Naive thymus-derived CD8-positive, alpha-beta T cell (primary cell): ENCODE results near the gene OR1Q1. TPM values are rescaled to one million over a fixed set of nuclear protein-coding genes. Genes with fewer than 3 reads are reported as not detected.
"Not testable (repeated sequence)": the region's sequence is repeated elsewhere in the genome, so short reads cannot be mapped to it uniquely, and the experiment has no call there.

Experiments
- ATAC-seq, 2 donors: fragments of 150-1000 bp; cut with Tn5 transposase in 1 of 2; sonication (Bioruptor Pico), chemical (Tn5 transposase) in 1 of 2; 1 replicate in 1 of 2; 2 replicates in 1 of 2; pipeline ENCODE4 v1.10.0; 2021; ENCODE audit warnings: mild to moderate bottlenecking in 2 of 2, moderate library complexity in 2 of 2
- POLR2A ChIA-PET: fragments of 350-600 bp; sonication (Branson Sonifier 250); formaldehyde crosslinking; loops from one replicate; lab custom pipeline; 2021; ENCODE audit warnings: antibody characterized with exemption; lab: Charles Lee
- DNase-seq, 10 donors: peaks; one replicate each; pipeline versions ENCODE4 v3.0.0 to v3.0.0-alpha.2; 2020 to 2022
- H3K27ac Mint-ChIP-seq, 10 donors: one replicate each; pipeline ENCODE4 v1.8.0; 2020 to 2022; ENCODE audit warnings: mild to moderate bottlenecking in 10 of 10, mixed read lengths in 10 of 10, moderate library complexity in 4 of 10, inconsistent platforms in 1 of 10
- H3K27me3 Mint-ChIP-seq, 5 donors: one replicate each; pipeline ENCODE4 v1.8.0; 2021 to 2022; ENCODE audit warnings: mixed read lengths in 5 of 5
- H3K36me3 Mint-ChIP-seq, 3 donors: one replicate each; pipeline ENCODE4 v1.8.0; 2020 to 2022; ENCODE audit warnings: mixed read lengths in 3 of 3, mild to moderate bottlenecking in 2 of 3, inconsistent platforms in 1 of 3
- H3K4me1 Mint-ChIP-seq, 4 donors: one replicate each; pipeline ENCODE4 v1.8.0; 2021 to 2022; ENCODE audit warnings: mixed read lengths in 4 of 4
- H3K4me3 Mint-ChIP-seq, 10 donors: one replicate each; pipeline ENCODE4 v1.8.0; 2020 to 2022; ENCODE audit warnings: mild to moderate bottlenecking in 10 of 10, mixed read lengths in 10 of 10, moderate library complexity in 6 of 10, inconsistent platforms in 1 of 10
- H3K9me3 Mint-ChIP-seq, 9 donors: one replicate each; pipeline ENCODE4 v1.8.0; 2020 to 2022; ENCODE audit warnings: mixed read lengths in 9 of 9, mild to moderate bottlenecking in 3 of 9, inconsistent platforms in 1 of 9, moderate library complexity in 1 of 9
- polyA plus RNA-seq, 3 donors: library from polyadenylated mRNA; unstranded; fragments of 300-500 nt; fragmentation: Illumina TruSeq; gene quantifications; one replicate each; pipeline ENCODE4 v1.2.3, GENCODE V29; 2021
- total RNA-seq, 8 experiments: library from RNA in 2 of 8; stranded (reverse) in 2 of 8; gene quantifications; one replicate each; pipeline ENCODE4 v1.2.3 and lab custom pipeline; 2021 to 2026

Gene OR1Q1, protein sequence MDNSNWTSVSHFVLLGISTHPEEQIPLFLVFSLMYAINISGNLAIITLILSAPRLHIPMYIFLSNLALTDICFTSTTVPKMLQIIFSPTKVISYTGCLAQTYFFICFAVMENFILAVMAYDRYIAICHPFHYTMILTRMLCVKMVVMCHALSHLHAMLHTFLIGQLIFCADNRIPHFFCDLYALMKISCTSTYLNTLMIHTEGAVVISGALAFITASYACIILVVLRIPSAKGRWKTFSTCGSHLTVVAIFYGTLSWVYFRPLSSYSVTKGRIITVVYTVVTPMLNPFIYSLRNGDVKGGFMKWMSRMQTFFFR
- total RNA-seq (1 to 10 TPM; 1.1 to 1.5 TPM), polyA plus RNA-seq (not detected), total RNA-seq (lab: John Stamatoyannopoulos, UW) (0 reads per million in 6 experiments)

DNA sequence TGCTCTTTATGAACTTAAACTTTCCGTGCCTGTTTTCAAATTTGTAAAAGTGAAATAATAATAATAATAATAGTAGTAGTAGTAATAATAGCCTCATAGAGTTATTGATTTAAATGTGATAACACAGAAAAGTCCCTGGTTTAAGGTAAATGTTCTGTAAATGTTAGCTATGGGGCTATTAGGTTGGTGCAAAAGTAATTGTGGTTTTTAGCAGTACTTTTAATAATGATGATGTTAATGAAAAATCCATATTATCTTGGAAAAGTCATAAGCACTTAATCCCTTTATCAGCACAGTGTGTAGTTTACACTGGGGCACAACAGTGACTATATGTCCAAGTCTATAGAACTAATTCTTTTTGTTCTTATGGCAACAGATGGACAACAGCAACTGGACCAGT is at the start of gene OR1Q1:
Gene OR1Q1 (plus strand): TSS at position 377 of the 400 bp plus-strand sequence. CDS start 0 bp downstream, at position 377.
- Mint-ChIP-seq H3K36me3 (peaks cover 0 to 5% (median 0%) of the 10 kb centered on the region in 3 donors), H3K9me3 (peaks cover 0 to 8% (median 2%) of the 10 kb centered on the region in 9 donors), H3K4me3 (no peak within 1 kb of the TSS), H3K27me3 (peaks cover 0 to 16% (median 7%) of the 10 kb centered on the region in 5 donors), H3K27ac (no peak within 1 kb of the TSS), H3K4me1 (no peaks in the 10 kb centered on the region)
- DNase-seq (no peak), ATAC-seq (no peak)
- POLR2A ChIA-PET = no interaction called here

GRCh38 chr9:122567901-122568300 is 46.6 kb upstream of the OR1Q1 start:
- peaks cover 0 to 2% (median under 1%) of the 10 kb centered on the region in 4 donors for H3K4me1 Mint-ChIP-seq
- peaks cover 0 to 4% (median 0%) of the 10 kb centered on the region in 9 donors for H3K9me3 Mint-ChIP-seq
- H3K27me3 Mint-ChIP-seq = peaks cover 0 to 4% (median 0%) of the 10 kb centered on the region in 5 donors
- no peaks in the 10 kb centered on the region for H3K36me3 Mint-ChIP-seq
- POLR2A ChIA-PET = no interaction called here
- H3K27ac Mint-ChIP-seq = no peak overlapping the region
- no peak for ATAC-seq
- DNase-seq = no peak
- H3K4me3 Mint-ChIP-seq = no peak overlapping the region

DNA sequence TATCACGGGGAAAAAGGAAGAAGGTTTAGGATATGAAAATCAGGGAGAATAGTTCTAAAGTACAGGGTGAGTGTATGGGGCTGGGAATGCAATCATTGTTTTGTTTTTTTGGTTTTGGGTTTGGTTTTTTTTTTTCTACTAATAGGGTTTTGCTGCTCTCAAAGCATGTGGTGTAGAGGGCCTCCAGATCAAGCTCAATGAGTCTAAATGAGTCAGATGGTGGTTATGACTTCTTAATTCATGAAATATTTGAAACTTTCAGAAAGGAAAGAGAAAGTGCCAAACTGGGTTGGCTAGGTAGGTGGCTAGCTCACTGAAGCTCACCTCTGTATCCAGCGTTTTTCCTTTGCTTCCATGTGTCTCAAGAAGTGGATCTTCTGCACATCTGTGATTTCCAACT is 42.1 kb upstream of the OR1Q1 start:
- peaks cover 0 to 2% (median 0%) of the 10 kb centered on the region in 4 donors for H3K4me1 Mint-ChIP-seq
- peaks cover 0 to 4% (median 0%) of the 10 kb centered on the region in 5 donors for H3K27me3 Mint-ChIP-seq
- POLR2A ChIA-PET = no interaction called here
- H3K4me3 Mint-ChIP-seq = no peak overlapping the region
- H3K9me3 Mint-ChIP-seq = peaks cover 0 to 6% (median 0%) of the 10 kb centered on the region in 9 donors
- ATAC-seq (no peak), DNase-seq (no peak)
- H3K36me3 Mint-ChIP-seq = peaks cover 0 to 7% (median 4%) of the 10 kb centered on the region in 3 donors
- no peak overlapping the region for H3K27ac Mint-ChIP-seq

DNA sequence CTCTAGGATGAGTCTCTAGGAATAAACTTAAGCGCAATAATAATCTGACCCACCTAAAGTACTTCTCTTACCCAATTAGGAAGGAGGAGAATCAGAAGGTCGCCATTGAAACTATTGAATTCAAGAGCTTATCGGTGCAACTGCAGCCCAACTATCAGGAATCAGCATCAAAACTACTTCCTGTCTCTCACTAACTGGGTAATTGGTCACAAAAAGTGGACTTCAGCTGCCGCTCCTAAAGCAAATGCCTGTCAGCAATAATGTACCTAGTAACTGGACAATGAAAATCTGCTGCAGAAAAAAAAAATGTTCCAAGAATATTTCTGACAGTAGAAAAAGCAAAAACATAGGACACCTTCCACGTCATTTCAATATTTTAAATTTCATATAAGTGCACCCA is 34.7 kb upstream of the OR1Q1 start:
- peaks cover 0 to 2% (median 0%) of the 10 kb centered on the region in 5 donors for H3K27me3 Mint-ChIP-seq
- POLR2A ChIA-PET = no interaction called here

GRCh38 chr9:122580360-122580759 is 34.2 kb upstream of the OR1Q1 start:
- Mint-ChIP-seq H3K9me3 (peaks cover 0 to 6% (median 0%) of the 10 kb centered on the region in 9 donors), H3K4me1 (no peaks in the 10 kb centered on the region), H3K36me3 (peaks cover 0 to 7% (median 7%) of the 10 kb centered on the region in 3 donors), H3K4me3 (no peak overlapping the region), H3K27me3 (peaks cover 0 to 2% (median 0%) of the 10 kb centered on the region in 5 donors), H3K27ac (no peak overlapping the region)
- no peak for DNase-seq
- POLR2A ChIA-PET = no interaction called here
- ATAC-seq = no peak

More for the DNA sequence above, 34.7 kb upstream of the OR1Q1 start:
- peaks cover 0 to 6% (median 0%) of the 10 kb centered on the region in 9 donors for H3K9me3 Mint-ChIP-seq
- no peak overlapping the region for H3K4me3 Mint-ChIP-seq
- H3K36me3 Mint-ChIP-seq = peaks cover 0 to 7% (median 7%) of the 10 kb centered on the region in 3 donors
- H3K4me1 Mint-ChIP-seq = no peaks in the 10 kb centered on the region
- ATAC-seq (no peak), DNase-seq (no peak)
- H3K27ac Mint-ChIP-seq = no peak overlapping the region

GRCh38 chr9:122583284-122583683 is 31.3 kb upstream of the OR1Q1 start, which contains the start of gene OR1L8:
TSS of gene OR1L8 (minus strand) at chr9:122583384. CDS start at chr9:122568477, 14,907 bp downstream.
- H3K4me1 Mint-ChIP-seq, DNase-seq, POLR2A ChIA-PET, ATAC-seq, H3K9me3 Mint-ChIP-seq, H3K27me3 Mint-ChIP-seq, H3K4me3 Mint-ChIP-seq, H3K36me3 Mint-ChIP-seq: not testable (repeated sequence)
- peak within 1 kb of the TSS in 1 of 10 donors; percentile 5 for H3K27ac Mint-ChIP-seq

DNA sequence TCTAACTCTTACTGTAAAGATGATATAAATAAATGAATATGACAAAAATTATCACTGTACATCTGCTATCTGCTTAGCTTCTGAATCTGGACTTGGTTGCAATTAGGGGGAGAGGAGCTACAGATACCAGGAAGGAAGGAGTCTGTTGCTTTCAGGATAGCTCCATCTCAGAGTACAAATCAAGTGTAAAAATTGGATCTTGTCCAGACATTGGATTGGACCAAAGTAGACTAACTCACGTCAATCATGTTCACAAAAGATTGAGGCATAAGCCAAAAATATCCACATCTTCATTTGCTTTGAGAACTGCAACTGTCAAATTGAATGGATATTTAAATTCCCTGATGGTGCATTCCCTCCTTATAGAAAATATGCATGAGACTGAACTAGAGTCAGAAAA is 8.8 kb upstream of the OR1Q1 start:
- Mint-ChIP-seq H3K36me3 (peaks cover 0 to 11% (median 0%) of the 10 kb centered on the region in 3 donors), H3K27me3 (peaks cover 2 to 27% (median 5%) of the 10 kb centered on the region in 5 donors), H3K27ac (no peak overlapping the region), H3K4me1 (no peaks in the 10 kb centered on the region), H3K4me3 (no peak overlapping the region), H3K9me3 (peaks cover 0 to 13% (median 6%) of the 10 kb centered on the region in 9 donors)
- POLR2A ChIA-PET = no interaction called here
- DNase-seq = no peak
- ATAC-seq = no peak

DNA sequence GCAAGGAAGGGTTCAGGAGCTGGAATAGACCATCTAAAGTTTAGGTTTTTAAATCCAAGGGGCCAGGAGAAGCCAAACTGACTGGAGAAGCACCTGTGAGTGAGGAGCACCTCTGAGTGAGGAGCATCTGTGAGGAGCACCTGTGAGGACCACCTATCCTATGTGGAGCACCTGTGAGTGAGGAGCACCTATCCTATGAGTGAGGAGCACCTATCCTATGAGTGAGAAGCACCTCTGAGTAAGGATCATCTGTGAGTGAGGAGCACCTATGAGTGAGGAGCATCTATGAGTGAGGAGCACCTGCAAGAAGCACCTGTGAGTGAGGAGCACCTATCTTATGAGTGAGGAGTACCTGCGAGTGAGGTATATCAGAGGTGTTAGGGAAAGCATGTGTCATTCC is 8.0 kb upstream of the OR1Q1 start:
- no peak for DNase-seq
- peaks cover 0 to 4% (median 0%) of the 10 kb centered on the region in 3 donors for H3K36me3 Mint-ChIP-seq
- H3K27me3 Mint-ChIP-seq = peaks cover 2 to 27% (median 9%) of the 10 kb centered on the region in 5 donors
- no peak for ATAC-seq
- H3K4me1 Mint-ChIP-seq = no peaks in the 10 kb centered on the region
- H3K27ac Mint-ChIP-seq = no peak overlapping the region
- H3K4me3 Mint-ChIP-seq = no peak overlapping the region
- peaks cover 0 to 8% (median 0%) of the 10 kb centered on the region in 9 donors for H3K9me3 Mint-ChIP-seq
- POLR2A ChIA-PET = no interaction called here

DNA sequence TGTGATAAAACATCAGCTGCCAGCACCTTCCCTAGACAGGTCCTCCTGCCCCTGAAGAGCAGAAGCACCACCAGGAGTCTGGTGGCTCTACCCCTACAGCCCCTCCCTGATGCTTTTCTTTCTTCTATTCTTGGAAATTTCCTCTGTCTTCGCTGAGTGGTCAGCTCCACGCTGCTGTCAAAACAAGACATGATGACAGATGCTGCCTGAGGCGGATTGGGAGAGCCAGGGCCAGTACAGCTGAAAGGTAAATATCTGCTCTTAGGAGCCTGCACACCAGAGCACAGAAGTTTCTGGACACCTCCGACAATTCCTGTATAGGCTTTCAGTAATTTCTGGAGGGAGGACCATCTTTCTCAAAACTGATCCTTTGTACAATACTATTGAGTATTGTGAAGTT is 4.7 kb upstream of the OR1Q1 start:
- Mint-ChIP-seq H3K9me3 (no peaks in the 10 kb centered on the region), H3K4me3 (no peak overlapping the region), H3K4me1 (no peaks in the 10 kb centered on the region), H3K27me3 (peaks cover 0 to 19% (median 9%) of the 10 kb centered on the region in 5 donors), H3K27ac (no peak overlapping the region), H3K36me3 (no peaks in the 10 kb centered on the region)
- DNase-seq (no peak), ATAC-seq (no peak)
- POLR2A ChIA-PET = no interaction called here

GRCh38 chr9:122619996-122620395 is 5.5 kb downstream of the OR1Q1 start:
- H3K27ac Mint-ChIP-seq = no peak overlapping the region
- H3K4me1 Mint-ChIP-seq = no peaks in the 10 kb centered on the region
- H3K4me3 Mint-ChIP-seq = no peak overlapping the region
- H3K27me3 Mint-ChIP-seq = peaks cover 2 to 26% (median 13%) of the 10 kb centered on the region in 5 donors
- ATAC-seq = no peak
- POLR2A ChIA-PET = no interaction called here
- peaks cover 0 to 12% (median 0%) of the 10 kb centered on the region in 3 donors for H3K36me3 Mint-ChIP-seq
- H3K9me3 Mint-ChIP-seq = peaks cover 0 to 10% (median 2%) of the 10 kb centered on the region in 9 donors
- DNase-seq = no peak

DNA sequence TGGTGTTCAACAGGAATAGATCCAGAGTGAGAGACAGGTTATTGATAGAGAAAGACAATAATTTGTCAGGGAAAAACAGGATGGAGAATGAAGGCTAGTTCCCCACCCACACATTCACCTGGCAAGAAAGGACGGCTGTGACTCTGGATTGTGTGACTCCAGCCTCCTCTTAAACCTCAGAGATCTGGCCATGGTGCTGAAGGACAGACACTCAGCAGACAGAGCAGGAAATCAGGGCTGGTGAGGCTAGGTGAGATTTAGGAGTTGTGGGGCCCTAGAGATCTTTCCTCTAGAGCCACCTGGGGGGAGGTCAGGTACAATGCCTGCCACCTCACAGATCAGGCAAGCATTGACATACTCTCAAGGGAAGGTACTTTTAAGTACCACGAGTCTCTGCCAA is 27.7 kb downstream of the OR1Q1 start:
- Mint-ChIP-seq H3K36me3 (peaks cover 0 to 48% (median 18%) of the 10 kb centered on the region in 3 donors), H3K4me3 (no peak overlapping the region), H3K27me3 (peaks cover 14 to 54% (median 26%) of the 10 kb centered on the region in 5 donors), H3K4me1 (no peaks in the 10 kb centered on the region), H3K9me3 (peaks cover 8 to 52% (median 36%) of the 10 kb centered on the region in 9 donors), H3K27ac (no peak overlapping the region)
- ATAC-seq (no peak), DNase-seq (no peak)
- POLR2A ChIA-PET = no interaction called here

DNA sequence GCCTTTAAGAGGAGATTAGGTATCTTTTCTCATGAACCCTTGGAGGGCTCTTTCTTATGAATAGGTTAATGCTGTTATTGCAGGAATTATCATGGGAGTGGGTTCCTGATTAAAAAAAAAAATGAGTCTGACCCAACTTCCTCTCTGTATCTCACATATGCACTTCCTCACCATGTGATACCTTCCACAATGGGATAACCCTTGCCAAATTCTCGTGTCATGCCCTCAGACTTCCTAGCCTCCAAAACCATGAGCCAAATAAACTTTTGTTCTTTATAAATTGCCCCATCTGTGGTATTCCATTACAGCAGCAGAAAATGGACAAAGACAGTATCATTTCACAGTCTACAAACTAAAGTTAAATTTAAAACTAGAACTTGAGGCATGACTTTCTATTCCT is 41.8 kb downstream of the OR1Q1 start:
- ATAC-seq = no peak
- POLR2A ChIA-PET = no interaction called here
- H3K27me3 Mint-ChIP-seq = peaks cover 2 to 12% (median 8%) of the 10 kb centered on the region in 5 donors

GRCh38 chr9:122657527-122657926 is 43.0 kb downstream of the OR1Q1 start, which contains the start of gene OR1B1:
TSS of gene OR1B1 (minus strand) at chr9:122657627.
- Mint-ChIP-seq H3K4me3 (no peak within 1 kb of the TSS), H3K27me3 (peaks cover 3 to 24% (median 14%) of the 10 kb centered on the region in 5 donors), H3K4me1 (no peaks in the 10 kb centered on the region), H3K9me3 (peaks cover 0 to 3% (median 0%) of the 10 kb centered on the region in 9 donors), H3K27ac (no peak within 1 kb of the TSS), H3K36me3 (peaks cover 0 to 2% (median 0%) of the 10 kb centered on the region in 3 donors)
- ATAC-seq (no peak), DNase-seq (no peak)
- POLR2A ChIA-PET = no interaction called here

More for the DNA sequence above, 41.8 kb downstream of the OR1Q1 start:
- Mint-ChIP-seq H3K4me1 (no peaks in the 10 kb centered on the region), H3K27ac (no peak overlapping the region), H3K4me3 (no peak overlapping the region), H3K36me3 (peaks cover 0 to 2% (median 0%) of the 10 kb centered on the region in 3 donors), H3K9me3 (peaks cover 0 to 3% (median 0%) of the 10 kb centered on the region in 9 donors)
- no peak for DNase-seq
